ENCODE data around the gene MAPRE3.
"Not testable (repeated sequence)": the region's sequence is repeated elsewhere in the genome, so short reads cannot be mapped to it uniquely, and the experiment has no call there.

The MAPRE3 gene

DNA sequence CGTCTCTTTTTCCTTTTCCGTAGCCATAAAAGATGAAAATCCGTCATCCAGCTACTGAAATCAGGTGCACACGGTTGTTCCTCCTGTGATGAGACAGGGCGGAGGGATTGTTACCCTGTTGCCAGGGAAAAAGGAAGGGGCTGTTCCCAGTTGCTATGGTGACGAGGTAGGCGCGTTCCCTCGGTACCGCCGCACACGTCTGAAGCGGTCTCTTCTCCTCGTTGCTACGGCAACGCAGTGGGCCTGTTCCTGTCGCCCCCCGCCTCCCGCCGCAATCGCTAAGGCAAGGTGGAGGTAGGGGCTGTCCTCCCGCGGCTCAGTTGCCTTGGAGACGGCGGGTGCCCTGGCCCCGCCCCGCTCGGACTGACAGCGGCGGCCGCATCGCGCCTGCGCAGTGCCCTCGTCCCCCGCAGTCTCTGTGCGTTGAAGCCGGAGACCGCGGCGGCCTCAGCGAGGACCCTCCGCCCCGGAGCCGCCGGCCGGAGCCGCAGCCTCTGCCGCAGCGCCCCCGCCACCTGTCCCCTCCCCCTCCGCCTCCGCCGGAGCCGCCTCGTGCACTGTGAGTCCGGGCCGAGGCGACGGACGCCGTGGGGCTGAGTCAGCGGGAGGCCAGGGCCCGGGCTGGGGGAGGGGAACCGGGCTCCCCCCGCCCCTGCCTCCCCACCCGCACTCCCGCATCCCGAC lies at the start of gene MAPRE3:
MAPRE3 (plus strand) TSS at position 394 of the 684 bp plus-strand sequence. CDS start 51,582 bp downstream, outside the sequence.
- TF ChIP-seq, protein P1, sequence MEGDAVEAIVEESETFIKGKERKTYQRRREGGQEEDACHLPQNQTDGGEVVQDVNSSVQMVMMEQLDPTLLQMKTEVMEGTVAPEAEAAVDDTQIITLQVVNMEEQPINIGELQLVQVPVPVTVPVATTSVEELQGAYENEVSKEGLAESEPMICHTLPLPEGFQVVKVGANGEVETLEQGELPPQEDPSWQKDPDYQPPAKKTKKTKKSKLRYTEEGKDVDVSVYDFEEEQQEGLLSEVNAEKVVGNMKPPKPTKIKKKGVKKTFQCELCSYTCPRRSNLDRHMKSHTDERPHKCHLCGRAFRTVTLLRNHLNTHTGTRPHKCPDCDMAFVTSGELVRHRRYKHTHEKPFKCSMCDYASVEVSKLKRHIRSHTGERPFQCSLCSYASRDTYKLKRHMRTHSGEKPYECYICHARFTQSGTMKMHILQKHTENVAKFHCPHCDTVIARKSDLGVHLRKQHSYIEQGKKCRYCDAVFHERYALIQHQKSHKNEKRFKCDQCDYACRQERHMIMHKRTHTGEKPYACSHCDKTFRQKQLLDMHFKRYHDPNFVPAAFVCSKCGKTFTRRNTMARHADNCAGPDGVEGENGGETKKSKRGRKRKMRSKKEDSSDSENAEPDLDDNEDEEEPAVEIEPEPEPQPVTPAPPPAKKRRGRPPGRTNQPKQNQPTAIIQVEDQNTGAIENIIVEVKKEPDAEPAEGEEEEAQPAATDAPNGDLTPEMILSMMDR (IDR thresholded peaks at IDR 0.05; ENCODE audit: extremely low read depth, missing control alignments): no peak
- peak; percentile 95 for DNase-seq (ENCODE audit: low spot score)

DNA sequence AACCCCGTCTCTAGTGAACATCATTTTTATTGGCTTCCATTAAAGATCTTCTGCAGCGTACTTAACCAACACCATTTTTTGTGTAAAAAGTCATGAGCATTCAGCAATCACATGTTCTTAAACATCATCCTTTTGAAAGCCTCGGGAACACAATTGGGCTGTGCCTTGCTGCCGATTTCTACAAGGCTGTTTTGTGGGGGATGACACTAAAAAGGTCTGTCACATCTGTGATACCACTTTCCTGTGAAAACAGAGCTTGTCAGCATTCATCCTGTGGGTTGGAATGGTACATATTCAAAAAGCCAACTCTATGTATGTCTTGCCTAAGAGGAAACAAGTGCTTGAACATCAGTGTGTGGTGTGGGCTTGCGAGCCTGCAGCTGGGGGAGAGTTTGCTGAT lies 49.1 kb upstream of the MAPRE3 start:
- DNase-seq (ENCODE audit: low spot score): no peak
- TF ChIP-seq, protein P1 (IDR thresholded peaks at IDR 0.05; ENCODE audit: extremely low read depth, missing control alignments): no peak

DNA sequence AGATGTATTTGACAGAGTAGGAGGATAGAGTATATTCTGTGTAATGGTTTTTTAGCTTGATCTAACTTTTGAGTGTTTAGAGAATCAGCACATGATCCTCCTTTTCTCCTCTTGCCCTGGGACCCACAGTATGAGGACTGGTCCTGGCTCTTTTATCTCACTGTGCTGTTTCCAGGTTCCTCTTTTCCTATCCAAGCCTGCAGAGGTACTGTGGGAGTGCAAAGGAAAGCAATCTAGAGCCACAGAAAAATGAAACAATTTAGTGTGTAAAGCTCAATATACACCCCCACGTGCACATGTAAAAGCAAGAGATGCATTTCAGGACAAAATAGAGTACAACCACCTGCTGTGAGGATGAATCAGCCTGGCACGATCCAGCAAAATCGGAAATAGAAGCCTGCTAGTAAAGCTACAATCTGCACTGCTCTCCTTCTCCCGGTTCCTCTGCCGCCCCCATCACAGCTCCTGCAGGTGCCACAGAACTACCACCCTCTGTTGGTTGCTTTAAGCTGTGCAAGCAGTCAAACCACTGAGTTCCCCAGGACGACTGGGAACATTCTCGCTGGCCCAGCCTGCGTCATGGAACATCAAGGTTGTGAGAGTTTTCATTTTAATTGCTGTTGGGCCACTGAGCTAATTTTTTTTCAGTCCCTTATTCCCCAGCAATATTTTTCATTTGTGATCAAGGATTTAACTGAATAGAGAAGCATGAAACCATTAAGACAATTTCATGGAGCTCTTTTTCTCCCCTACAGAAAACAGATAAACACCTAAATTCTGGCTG lies 47.8 kb upstream of the MAPRE3 start:
- TF ChIP-seq, protein P1 (IDR thresholded peaks at IDR 0.05; ENCODE audit: extremely low read depth, missing control alignments): peak; percentile 33
- peak; percentile 66 for DNase-seq (ENCODE audit: low spot score)

DNA sequence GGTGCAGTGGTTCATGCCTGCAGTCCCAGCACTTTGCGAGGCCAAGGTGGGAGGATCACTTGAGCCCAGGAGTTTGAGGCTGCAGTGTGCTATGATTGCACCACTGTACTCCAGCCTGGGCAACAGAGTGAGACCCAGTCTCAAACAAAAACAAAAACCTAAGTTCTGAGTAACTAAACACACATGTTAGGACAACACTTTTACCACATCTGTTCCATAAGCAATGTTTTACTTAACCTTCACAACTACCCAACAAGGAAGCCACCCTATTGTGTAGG lies 47.3 kb upstream of the MAPRE3 start:
- DNase-seq (ENCODE audit: low spot score): not testable (repeated sequence)

DNA sequence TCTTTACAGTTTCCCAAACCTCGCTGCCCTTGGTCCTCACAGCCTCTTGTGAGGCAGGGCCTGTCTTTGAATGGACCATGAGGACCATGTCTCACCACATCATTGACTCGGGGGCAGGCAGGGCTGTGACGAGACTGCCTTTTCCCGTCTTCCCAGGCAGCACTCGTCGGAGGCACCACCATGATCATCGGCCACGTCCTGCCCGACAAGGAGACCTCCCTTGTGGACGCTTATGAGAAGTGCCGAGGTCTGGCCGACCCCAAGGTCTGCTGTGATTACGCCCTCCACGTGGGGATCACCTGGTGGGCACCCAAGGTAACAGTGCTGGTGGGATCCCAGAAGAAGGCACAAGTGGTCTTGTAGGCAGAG lies 45.7 kb upstream of the MAPRE3 start:
- TF ChIP-seq, protein P1 (IDR thresholded peaks at IDR 0.05; ENCODE audit: extremely low read depth, missing control alignments): no peak
- no peak for DNase-seq (ENCODE audit: low spot score)

DNA sequence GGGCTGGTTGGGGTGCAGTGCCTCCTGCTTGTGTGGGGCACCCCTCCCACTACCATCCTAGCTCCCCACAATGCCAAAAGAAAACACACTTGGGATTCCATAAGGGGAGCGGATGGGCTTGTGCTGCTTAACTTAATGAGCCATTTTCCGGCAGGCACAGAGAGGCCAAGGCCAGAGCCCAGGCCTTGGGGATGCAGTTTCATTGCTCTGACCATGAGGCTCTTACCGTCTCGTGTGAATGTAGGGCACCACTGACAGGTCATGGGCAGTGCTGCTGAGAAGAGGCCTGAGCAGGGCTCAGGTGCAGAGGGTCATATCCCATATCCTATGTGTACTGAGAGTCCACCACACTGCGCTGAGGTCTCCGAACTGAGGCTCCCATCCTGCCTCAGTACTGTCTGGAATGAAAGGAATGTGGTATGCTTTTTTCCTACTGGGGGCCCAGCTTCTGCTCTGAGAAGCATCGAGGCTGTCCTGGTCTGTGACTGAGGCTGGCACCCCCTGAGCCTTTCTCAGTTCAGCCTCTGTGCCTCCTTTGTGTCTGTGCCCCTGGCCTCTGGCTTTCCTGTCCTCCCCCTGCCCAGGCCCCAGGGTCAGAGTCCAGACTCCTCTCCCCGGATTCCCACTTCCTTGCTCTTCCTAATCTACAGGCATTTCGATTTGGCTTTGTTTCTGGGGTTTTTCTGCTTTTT lies 45.2 kb upstream of the MAPRE3 start:
- TF ChIP-seq, protein P1 (IDR thresholded peaks at IDR 0.05; ENCODE audit: extremely low read depth, missing control alignments): no peak
- DNase-seq (ENCODE audit: low spot score): no peak

DNA sequence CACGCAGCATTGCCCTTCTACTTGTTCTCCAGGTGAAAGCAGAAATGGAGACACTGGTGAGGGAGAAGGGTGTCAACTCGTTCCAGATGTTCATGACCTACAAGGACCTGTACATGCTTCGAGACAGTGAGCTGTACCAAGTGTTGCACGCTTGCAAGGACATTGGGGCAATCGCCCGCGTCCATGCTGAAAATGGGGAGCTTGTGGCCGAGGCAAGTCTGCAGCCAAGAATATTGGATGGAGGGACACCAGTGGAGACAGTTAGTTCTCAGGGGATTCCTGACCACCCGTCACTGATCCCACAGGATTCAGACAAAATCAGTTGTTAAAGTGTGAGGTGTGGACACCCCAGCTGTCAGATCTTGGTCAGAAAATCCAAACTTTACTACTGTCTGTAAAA lies 43.2 kb upstream of the MAPRE3 start:
- no peak for DNase-seq (ENCODE audit: low spot score)
- TF ChIP-seq, protein P1 (IDR thresholded peaks at IDR 0.05; ENCODE audit: extremely low read depth, missing control alignments): no peak

All from GM20000 (cell line).